Measurements from ENCODE around the gene ANKRD13A.

The ANKRD13A gene

GRCh38 chr12:109996483-109996853 is 2.8 kb upstream of the ANKRD13A start:
- DNase-seq (ENCODE audit: low read depth) = peak; percentile 18
- TF ChIP-seq CTCF (IDR thresholded peaks at IDR 0.05; ENCODE audit: insufficient read depth, low read depth, low read length, missing control alignments) = no peak
- H3K4me3 ChIP-seq (ENCODE audit: low read depth, low read length) = peak overlapping the region; percentile 98

GRCh38 chr12:109997393-109997792 is 1.8 kb upstream of the ANKRD13A start:
- no peak for TF ChIP-seq CTCF (IDR thresholded peaks at IDR 0.05; ENCODE audit: insufficient read depth, low read depth, low read length, missing control alignments)
- no peak for DNase-seq (ENCODE audit: low read depth)
- H3K4me3 ChIP-seq (ENCODE audit: low read depth, low read length) = no peak overlapping the region

- peak overlapping the region; percentile 92 for H3K4me3 ChIP-seq (ENCODE audit: low read depth, low read length)
- DNase-seq (ENCODE audit: low read depth) = peak; percentile 22
- no peak for TF ChIP-seq CTCF (IDR thresholded peaks at IDR 0.05; ENCODE audit: insufficient read depth, low read depth, low read length, missing control alignments)
These were observed 858 bp upstream of the ANKRD13A start for GRCh38 chr12:109998241-109998903.

GRCh38 chr12:109999649-109999971 is 380 bp downstream of the ANKRD13A start:
- DNase-seq (ENCODE audit: low read depth) = no peak
- TF ChIP-seq CTCF (IDR thresholded peaks at IDR 0.05; ENCODE audit: insufficient read depth, low read depth, low read length, missing control alignments) = no peak
- H3K4me3 ChIP-seq (ENCODE audit: low read depth, low read length) = peak overlapping the region; percentile 92

GRCh38 chr12:109999983-110000505 is 814 bp downstream of the ANKRD13A start:
- DNase-seq (ENCODE audit: low read depth) = peak; percentile 55
- H3K4me3 ChIP-seq (ENCODE audit: low read depth, low read length) = peak overlapping the region; percentile 92
- no peak for TF ChIP-seq CTCF (IDR thresholded peaks at IDR 0.05; ENCODE audit: insufficient read depth, low read depth, low read length, missing control alignments)

GRCh38 chr12:110001596-110001995 is 2.4 kb downstream of the ANKRD13A start:
- no peak for DNase-seq (ENCODE audit: low read depth)
- no peak for TF ChIP-seq CTCF (IDR thresholded peaks at IDR 0.05; ENCODE audit: insufficient read depth, low read depth, low read length, missing control alignments)
- no peak overlapping the region for H3K4me3 ChIP-seq (ENCODE audit: low read depth, low read length)
